ENCODE measurements around the gene RAPGEFL1. TPM values are rescaled to one million over a fixed set of nuclear protein-coding genes. Genes with fewer than 3 reads are reported as not detected.
A peak's percentile ranks its signal among the peaks of the same experiment; 100 is the strongest.
"Not testable (repeated sequence)": the region's sequence is repeated elsewhere in the genome, so short reads cannot be mapped to it uniquely, and the experiment has no call there.

The RAPGEFL1 gene
- total RNA-seq, 2 donors from 2014 or later, result 7.0 to 7.3 TPM

DNA sequence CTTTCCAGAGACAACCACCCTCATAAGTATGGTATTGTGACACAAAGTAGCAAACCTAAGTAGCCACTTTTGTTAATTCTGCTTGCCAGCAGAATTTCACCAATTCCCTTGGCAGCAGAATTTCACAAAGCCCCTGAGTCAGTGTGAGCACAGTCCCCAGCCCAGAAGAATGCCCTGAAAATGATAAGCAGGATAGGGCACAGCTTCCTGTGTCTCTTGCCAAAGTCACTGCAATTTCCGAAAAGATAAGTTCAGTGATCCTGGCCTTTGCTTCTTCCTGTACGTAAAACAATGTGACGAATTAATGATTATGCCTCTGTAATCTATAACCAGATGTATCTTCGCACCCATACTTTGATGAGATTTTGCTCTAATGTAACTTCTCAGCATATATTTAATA, 25.9 kb downstream of the RAPGEFL1 start:
- Histone ChIP-seq H3K27ac (no peak overlapping the region), H3K9me3 (no peaks in the 10 kb centered on the region), H3K36me3 (replicated peaks in 1 of 2; ENCODE audit: insufficient read depth in 1 of 2, low read depth in 2 of 2) (no peaks in the 10 kb centered on the region), H3K4me3 (no peak overlapping the region), H3K4me1 (peaks cover 5% of the 10 kb centered on the region), H3K27me3 (no peaks in the 10 kb centered on the region)
- WGBS, 2 donors, result 41 to 46% methylated on average over 4 of the region's 4 CpGs
- no peak for ATAC-seq
- intact Hi-C loops (cut with DNase I), result loop anchor here (5.0 to 10.0 kb wide), 2 partner anchors 89 to 152 kb away; no protein-coding TSS in a partner anchor
- TF ChIP-seq, protein P1, sequence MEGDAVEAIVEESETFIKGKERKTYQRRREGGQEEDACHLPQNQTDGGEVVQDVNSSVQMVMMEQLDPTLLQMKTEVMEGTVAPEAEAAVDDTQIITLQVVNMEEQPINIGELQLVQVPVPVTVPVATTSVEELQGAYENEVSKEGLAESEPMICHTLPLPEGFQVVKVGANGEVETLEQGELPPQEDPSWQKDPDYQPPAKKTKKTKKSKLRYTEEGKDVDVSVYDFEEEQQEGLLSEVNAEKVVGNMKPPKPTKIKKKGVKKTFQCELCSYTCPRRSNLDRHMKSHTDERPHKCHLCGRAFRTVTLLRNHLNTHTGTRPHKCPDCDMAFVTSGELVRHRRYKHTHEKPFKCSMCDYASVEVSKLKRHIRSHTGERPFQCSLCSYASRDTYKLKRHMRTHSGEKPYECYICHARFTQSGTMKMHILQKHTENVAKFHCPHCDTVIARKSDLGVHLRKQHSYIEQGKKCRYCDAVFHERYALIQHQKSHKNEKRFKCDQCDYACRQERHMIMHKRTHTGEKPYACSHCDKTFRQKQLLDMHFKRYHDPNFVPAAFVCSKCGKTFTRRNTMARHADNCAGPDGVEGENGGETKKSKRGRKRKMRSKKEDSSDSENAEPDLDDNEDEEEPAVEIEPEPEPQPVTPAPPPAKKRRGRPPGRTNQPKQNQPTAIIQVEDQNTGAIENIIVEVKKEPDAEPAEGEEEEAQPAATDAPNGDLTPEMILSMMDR (IDR thresholded peaks at IDR 0.05), result no peak
- TF ChIP-seq POLR2A (IDR thresholded peaks at IDR 0.05), result no peak
- no peak for DNase-seq

DNA sequence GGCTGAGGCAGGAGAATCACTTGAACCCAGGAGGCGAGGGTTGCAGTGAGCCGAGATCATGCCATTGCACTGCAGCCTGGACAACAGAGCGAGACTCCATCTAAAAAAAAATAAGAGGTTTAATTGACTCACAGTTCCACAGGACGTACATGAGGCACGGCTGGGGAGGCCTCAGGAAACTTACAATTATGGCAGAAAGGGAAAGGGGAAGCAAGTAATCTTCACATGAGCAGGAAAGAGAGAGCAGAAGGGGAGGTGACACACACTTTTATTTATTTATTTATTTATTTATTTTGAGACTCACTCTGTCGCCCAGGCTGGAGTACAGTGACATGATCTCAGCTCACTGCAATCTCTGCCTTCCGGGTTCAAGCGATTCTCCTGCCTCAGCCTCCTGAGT, 28.9 kb downstream of the RAPGEFL1 start:
- H3K27ac ChIP-seq; DNase-seq; H3K4me1 ChIP-seq; H3K9me3 ChIP-seq; H3K27me3 ChIP-seq; H3K4me3 ChIP-seq; ATAC-seq; H3K36me3 ChIP-seq (replicated peaks in 1 of 2; ENCODE audit: insufficient read depth in 1 of 2, low read depth in 2 of 2): not testable (repeated sequence)
- intact Hi-C loops (cut with DNase I), result loop anchor here (10.0 kb wide), 1 partner anchor 149 kb away; no protein-coding TSS in a partner anchor
- 80 to 88% methylated on average over 8 of the region's 8 CpGs for WGBS, 2 donors

DNA sequence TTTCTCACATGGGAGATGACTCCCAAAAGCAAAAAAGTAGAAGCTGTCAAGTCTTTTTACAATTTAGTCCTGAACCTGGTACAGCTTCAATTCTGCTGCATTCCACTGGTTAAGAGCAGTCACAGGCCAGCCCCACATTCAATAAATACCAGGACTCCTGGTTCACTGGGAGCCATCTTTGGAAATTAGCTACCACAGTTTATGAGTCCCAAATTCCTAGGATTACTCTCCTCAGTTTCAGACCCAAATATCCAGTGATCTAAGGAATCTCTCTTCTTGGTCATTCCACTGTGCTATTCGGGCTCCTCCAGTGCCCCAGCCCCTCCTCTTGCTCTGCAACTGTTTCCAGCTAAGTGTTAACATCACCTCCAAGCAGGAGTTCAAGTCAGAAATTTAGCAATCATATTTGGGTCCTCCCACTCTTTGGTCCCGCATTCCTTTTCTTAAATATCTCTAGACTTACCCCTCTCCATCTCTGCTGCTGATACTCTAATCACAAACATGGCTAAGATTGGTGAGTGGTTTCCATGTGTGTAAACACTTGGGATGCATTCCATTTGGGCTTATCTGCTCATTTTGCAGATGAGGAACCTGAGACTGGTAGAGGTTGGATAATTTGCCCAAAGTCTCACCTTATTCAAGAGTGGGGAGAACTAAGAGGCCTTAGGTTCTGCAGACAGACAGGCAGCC, 32.3 kb downstream of the RAPGEFL1 start:
- Histone ChIP-seq H3K27ac (no peak overlapping the region), H3K9me3 (no peaks in the 10 kb centered on the region), H3K36me3 (replicated peaks in 1 of 2; ENCODE audit: insufficient read depth in 1 of 2, low read depth in 2 of 2) (no peaks in the 10 kb centered on the region), H3K4me1 (no peaks in the 10 kb centered on the region), H3K4me3 (no peak overlapping the region), H3K27me3 (no peaks in the 10 kb centered on the region)
- DNase-seq (no peak), ATAC-seq (no peak)
- no peak for TF ChIP-seq POLR2A (IDR thresholded peaks at IDR 0.05)
- TF ChIP-seq, protein P1 (IDR thresholded peaks at IDR 0.05), result no peak
- intact Hi-C loops (cut with DNase I), result loop anchor here (10.0 kb wide), 1 partner anchor 145 kb away; no protein-coding TSS in a partner anchor
- WGBS, 2 donors, result 51 to 64% methylated on average over 2 of the region's 2 CpGs

DNA sequence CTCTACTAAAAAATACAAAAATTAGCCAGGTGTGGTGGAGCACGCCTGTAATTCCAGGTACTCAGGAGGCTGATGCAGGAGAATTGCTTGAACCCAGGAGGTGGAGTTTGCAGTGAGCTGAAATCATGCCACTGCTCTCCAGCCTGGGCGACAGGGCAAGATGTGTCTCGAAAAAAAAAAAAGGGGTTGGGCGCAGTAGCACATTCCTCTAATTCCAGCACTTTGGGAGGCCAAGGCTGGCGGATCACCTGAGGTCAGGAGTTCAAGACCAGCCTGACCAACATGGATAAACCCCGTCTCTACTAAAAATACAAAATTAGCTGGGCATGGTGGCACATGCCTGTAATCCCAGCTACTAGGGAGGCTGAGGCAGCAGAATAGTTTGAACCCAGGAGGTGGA, 36.6 kb downstream of the RAPGEFL1 start:
- H3K9me3 ChIP-seq; H3K4me3 ChIP-seq; H3K36me3 ChIP-seq (replicated peaks in 1 of 2; ENCODE audit: insufficient read depth in 1 of 2, low read depth in 2 of 2); H3K27ac ChIP-seq; ATAC-seq; H3K27me3 ChIP-seq; H3K4me1 ChIP-seq; intact Hi-C loops (cut with DNase I); DNase-seq: not testable (repeated sequence)
- 73 to 81% methylated on average over 6 of the region's 6 CpGs for WGBS, 2 donors

DNA sequence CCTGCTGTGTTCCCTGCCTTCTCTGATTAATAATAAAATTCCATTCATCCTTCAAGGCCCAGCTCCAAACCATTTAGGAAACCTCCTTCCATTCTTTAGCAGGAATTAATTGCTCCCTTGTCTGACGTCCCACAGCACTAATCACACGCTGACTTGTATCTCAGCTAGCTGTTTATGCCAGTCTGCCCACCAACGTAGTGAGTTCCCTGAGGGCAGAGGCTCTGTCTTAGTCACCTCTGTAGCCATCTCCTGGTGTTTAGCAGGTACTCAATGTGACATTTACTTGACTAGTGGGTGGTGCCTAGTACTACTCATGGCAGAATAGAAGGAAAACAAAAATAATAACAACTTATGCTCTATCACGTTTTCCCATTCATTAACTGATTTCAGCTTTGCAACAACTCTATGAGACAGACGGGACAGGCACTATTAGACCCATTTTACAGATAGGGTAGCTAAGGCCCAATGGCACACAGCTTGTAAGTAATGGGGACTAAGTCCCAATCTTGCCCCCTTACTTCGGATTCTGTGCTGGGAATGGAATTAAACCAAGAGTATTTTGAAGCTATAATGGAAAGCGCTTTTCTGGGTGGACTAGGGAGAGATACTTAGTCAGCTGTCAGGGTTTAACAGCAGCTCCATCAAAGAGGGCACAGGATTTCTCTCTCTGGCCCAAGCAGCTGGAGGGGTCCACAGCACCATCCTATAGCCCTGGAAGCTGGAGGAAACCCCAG, 40.9 kb downstream of the RAPGEFL1 start:
- Histone ChIP-seq H3K4me1 (peaks cover 15% of the 10 kb centered on the region), H3K4me3 (peak overlapping the region in 1 of 2 donors; percentile 75), H3K27me3 (no peaks in the 10 kb centered on the region), H3K27ac (peak overlapping the region; percentile 83 to 98 (median 86)), H3K9me3 (no peaks in the 10 kb centered on the region), H3K36me3 (replicated peaks in 1 of 2; ENCODE audit: insufficient read depth in 1 of 2, low read depth in 2 of 2) (no peaks in the 10 kb centered on the region)
- whole genome bisulfite sequencing, 2 donors, result 70 to 74% methylated on average over 7 of the region's 7 CpGs
- DNase-seq, result no peak
- no peak for ATAC-seq
- TF ChIP-seq, protein P1 (IDR thresholded peaks at IDR 0.05), result no peak
- no peak for TF ChIP-seq POLR2A (IDR thresholded peaks at IDR 0.05)
- intact Hi-C loops (cut with DNase I), result no loop called here
